HL-60 (cell line): ENCODE results near the gene LDB3.

Source experiments
- CTCF ChIP-seq: IDR thresholded peaks from one replicate; pipeline ENCODE4 v1.5.1; 2011; ENCODE audit warnings: low read length, control low read depth, inconsistent platforms; ENCODE audit not compliant: insufficient read depth
- GABPA ChIP-seq: IDR thresholded peaks from 2 replicates; pipeline ENCODE4 v1.6.1; 2012; ENCODE audit warnings: low read depth
- POLR2AphosphoS5 ChIP-seq: IDR thresholded peaks from 2 replicates; pipeline ENCODE4 v1.6.1; 2012; ENCODE audit warnings: low read depth
- REST ChIP-seq: IDR thresholded peaks from 2 replicates; pipeline ENCODE4 v1.6.1; 2012; ENCODE audit warnings: low read depth; ENCODE audit not compliant: insufficient replicate concordance

GRCh38 chr10:86636311-86636710 lies 32.0 kb upstream of the LDB3 start:
- TF ChIP-seq CTCF, result no peak
- no peak for TF ChIP-seq POLR2AphosphoS5
- no peak for TF ChIP-seq REST
- TF ChIP-seq GABPA, result no peak
